Psoas muscle (tissue), 8 donors: ENCODE results near the gene CCDC15. TPM values are rescaled to one million over a fixed set of nuclear protein-coding genes. Genes with fewer than 3 reads are reported as not detected.

Experiments
- ATAC-seq, 4 donors: fragments of 200-7000 bp; cut with Tn5 transposase; one replicate each; pipeline ENCODE4 v1.9.1; 2020; ENCODE audit warnings: moderate library complexity in 3 of 4, mild to moderate bottlenecking in 2 of 4
- DNase-seq, 2 donors: peaks; one replicate each; pipeline ENCODE4 v3.0.0-alpha.2; 2020
- H3K27ac ChIP-seq: fragments of 200-600 bp; one replicate; pipeline ENCODE4 v1.8.0; 2022
- H3K27me3 ChIP-seq, 3 donors: fragments of 200-600 bp in 1 of 3; one replicate each; pipeline versions ENCODE4 v1.6.1 to v1.8.0; 2013 to 2022; ENCODE audit warnings: low read length in 2 of 3, mild to moderate bottlenecking in 2 of 3, moderate library complexity in 1 of 3; ENCODE audit not compliant: insufficient read depth in 3 of 3
- H3K36me3 ChIP-seq, 2 donors: fragments of 200-600 bp in 1 of 2; one replicate each; pipeline versions ENCODE4 v1.6.1 to v1.8.0; 2013 to 2022; ENCODE audit warnings: low read depth in 1 of 2, mild to moderate bottlenecking in 1 of 2, moderate library complexity in 1 of 2; ENCODE audit not compliant: insufficient read depth in 1 of 2
- H3K4me1 ChIP-seq: fragments of 200-600 bp; one replicate; pipeline ENCODE4 v1.8.0; 2022
- H3K4me3 ChIP-seq: fragments of 200-600 bp; one replicate; pipeline ENCODE4 v1.8.0; 2022; ENCODE audit warnings: mild to moderate bottlenecking
- H3K9me3 ChIP-seq: fragments of 200-600 bp; one replicate; pipeline ENCODE4 v1.8.0; 2022
- WGBS, 3 donors: extraction: QIAGEN DNeasy Blood & Tissue Kit; methylation state at CpG; one replicate each; pipeline versions ENCODE4 v1.1.6 to v1.1.7; 2013; 5-methylcytosine and 5-hydroxymethylcytosine counted together
- intact Hi-C, 2 donors: fragments of 100-400 bp; cut with DNase I; formaldehyde crosslinking; loops; one replicate each; pipeline versions ENCODE4 v1.11.0 to v1.14.2; 2022
- polyA plus RNA-seq, 3 donors: library from polyadenylated mRNA; stranded (reverse); fragments of 200-250 nt; gene quantifications; one replicate each; pipeline ENCODE4 v1.2.3, GENCODE V29; 2013
- total RNA-seq, 4 donors: library from RNA; stranded (reverse); fragmentation: NEBNext Ultra II Directional in 2 of 4; extraction: Animal tissue kit (Norgen Biotek cat#: 25700) in 2 of 4; gene quantifications; one replicate each; pipeline versions ENCODE4 v1.2.1 to v1.2.4, GENCODE V29; 2021 to 2023
- TF ChIP-seq, protein P1 (sequence below): fragments of 200-600 bp; IDR thresholded peaks from one replicate; pipeline ENCODE4 v1.8.0; 2022; ENCODE audit warnings: antibody characterized with exemption
- donor health status: healthy with polysubstance abuse.
- donor health status: DM: no; HTN: no; CAD: no; lungs with moderate emphysema.
- donor health status: Bipolar disorder and iron deficiency.
- donor health status: healthy.
- donor health status: DM: yes; HTN: yes; CAD: no.
- donor health status: DM: no; HTN: no; CAD: no.
- donor health status: DM: no; HTN: no; CAD: no.
- donor health status: DM: yes; HTN: yes; CAD: no.

CCDC15 gene
- total and polyA plus RNA-seq, 7 donors = 0.03 to 0.42 (median 0.22) TPM

DNA sequence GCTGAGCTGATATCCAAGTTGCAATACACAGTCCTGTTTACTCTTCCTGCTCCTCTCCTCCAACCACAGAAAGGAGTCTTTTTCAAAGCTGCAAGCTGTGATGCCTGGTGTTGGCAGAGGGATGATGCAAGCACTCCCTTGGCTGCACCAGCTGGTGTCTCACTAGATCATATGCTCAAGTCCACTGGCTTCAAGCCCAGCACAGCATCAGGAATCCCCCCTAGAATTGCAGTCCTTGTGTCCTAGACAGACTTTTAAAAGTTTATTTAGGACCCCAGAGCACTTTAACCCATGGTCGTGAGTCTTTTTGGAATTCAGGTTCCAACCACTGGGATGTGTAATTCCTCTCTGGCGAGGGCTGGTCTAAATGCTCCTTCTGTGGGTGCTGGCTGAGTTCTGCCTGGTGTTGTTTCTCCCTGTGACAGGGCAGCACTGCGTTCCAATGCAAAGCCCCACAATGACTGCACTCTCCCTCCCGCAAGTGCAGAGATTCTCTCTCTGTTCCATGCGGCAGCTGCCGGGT is 36.8 kb upstream of the CCDC15 start:
- Histone ChIP-seq H3K4me3 (no peak overlapping the region), H3K36me3 (no peaks in the 10 kb centered on the region), H3K27me3 (peaks cover 0 to 15% (median 0%) of the 10 kb centered on the region in 3 donors), H3K9me3 (no peaks in the 10 kb centered on the region), H3K27ac (no peak overlapping the region), H3K4me1 (no peaks in the 10 kb centered on the region)
- ATAC-seq (no peak), DNase-seq (no peak)
- intact Hi-C loops = no loop called here
- WGBS, 3 donors = 40 to 49% (median 42%) methylated on average over 6 of the region's 6 CpGs
- TF ChIP-seq, protein P1, sequence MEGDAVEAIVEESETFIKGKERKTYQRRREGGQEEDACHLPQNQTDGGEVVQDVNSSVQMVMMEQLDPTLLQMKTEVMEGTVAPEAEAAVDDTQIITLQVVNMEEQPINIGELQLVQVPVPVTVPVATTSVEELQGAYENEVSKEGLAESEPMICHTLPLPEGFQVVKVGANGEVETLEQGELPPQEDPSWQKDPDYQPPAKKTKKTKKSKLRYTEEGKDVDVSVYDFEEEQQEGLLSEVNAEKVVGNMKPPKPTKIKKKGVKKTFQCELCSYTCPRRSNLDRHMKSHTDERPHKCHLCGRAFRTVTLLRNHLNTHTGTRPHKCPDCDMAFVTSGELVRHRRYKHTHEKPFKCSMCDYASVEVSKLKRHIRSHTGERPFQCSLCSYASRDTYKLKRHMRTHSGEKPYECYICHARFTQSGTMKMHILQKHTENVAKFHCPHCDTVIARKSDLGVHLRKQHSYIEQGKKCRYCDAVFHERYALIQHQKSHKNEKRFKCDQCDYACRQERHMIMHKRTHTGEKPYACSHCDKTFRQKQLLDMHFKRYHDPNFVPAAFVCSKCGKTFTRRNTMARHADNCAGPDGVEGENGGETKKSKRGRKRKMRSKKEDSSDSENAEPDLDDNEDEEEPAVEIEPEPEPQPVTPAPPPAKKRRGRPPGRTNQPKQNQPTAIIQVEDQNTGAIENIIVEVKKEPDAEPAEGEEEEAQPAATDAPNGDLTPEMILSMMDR = no peak

GRCh38 chr11:124918950-124919349 is 35.1 kb upstream of the CCDC15 start, which contains the start of gene HEPN1:
HEPN1 (plus strand) TSS chr11:124919250.
- 89 to 94% (median 91%) methylated on average over 3 of the region's 3 CpGs for WGBS, 3 donors
- intact Hi-C loops = no loop called here
- Histone ChIP-seq H3K4me3 (no peak within 1 kb of the TSS), H3K27me3 (peaks cover 0 to 28% (median 2%) of the 10 kb centered on the region in 3 donors), H3K27ac (no peak within 1 kb of the TSS), H3K4me1 (no peaks in the 10 kb centered on the region), H3K9me3 (no peaks in the 10 kb centered on the region), H3K36me3 (no peaks in the 10 kb centered on the region)
- DNase-seq (no peak), ATAC-seq (no peak)
- TF ChIP-seq, protein P1 = no peak

DNA sequence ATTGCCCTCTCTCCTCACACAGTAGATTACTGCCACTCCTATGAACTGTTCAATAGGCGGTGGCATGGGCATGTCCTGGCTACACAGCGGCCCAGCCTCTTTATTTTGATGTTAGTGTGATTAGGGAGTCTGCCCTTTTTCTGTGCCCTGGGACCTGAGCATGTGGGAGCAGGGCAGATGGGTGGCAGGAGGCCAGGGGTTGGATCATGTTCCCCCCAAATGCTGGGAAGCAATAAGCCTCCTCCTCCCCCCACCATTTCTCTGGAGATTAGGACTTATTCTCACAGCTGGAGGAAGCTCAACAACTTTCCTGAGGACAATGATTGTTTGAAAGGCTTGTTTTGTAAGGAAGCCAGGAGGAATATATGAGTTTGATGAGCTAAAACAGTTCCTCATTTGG is 34.1 kb upstream of the CCDC15 start:
- intact Hi-C loops = no loop called here
- Histone ChIP-seq H3K4me3 (no peak overlapping the region), H3K27me3 (peaks cover 0 to 28% (median 2%) of the 10 kb centered on the region in 3 donors), H3K27ac (no peak overlapping the region), H3K4me1 (no peaks in the 10 kb centered on the region), H3K9me3 (no peaks in the 10 kb centered on the region), H3K36me3 (no peaks in the 10 kb centered on the region)
- ATAC-seq (no peak), DNase-seq (no peak)
- WGBS, 3 donors = 75 to 100% (median 84%) methylated on average over 2 of the region's 2 CpGs
- TF ChIP-seq, protein P1 = no peak

DNA sequence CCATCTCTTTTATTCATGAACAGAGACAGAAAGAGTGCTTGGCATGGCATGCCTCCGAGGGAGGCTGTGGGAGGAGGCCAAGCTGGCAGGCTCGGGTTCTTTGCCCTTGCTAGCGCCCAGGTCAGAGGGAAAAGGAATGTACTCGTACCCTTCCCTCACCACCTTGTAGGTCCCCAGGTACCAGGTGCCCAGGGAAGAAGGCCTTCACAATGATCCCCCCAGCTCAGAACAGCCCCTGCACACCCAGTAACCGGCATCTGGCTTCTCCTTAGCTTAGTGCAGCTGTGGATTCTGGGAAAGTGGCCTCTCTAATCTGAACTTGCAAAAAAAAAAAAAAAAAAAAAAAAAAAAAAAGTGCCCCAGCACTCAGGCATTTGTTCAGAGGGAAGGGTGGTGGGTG is 33.6 kb upstream of the CCDC15 start:
- no peak overlapping the region for H3K27ac ChIP-seq
- TF ChIP-seq, protein P1 = no peak
- H3K27me3 ChIP-seq = peaks cover 0 to 28% (median 2%) of the 10 kb centered on the region in 3 donors
- WGBS, 3 donors = 58 to 71% (median 61%) methylated on average over 5 of the region's 5 CpGs
- intact Hi-C loops = no loop called here
- ATAC-seq (peak in 1 of 4 donors; percentile 13), DNase-seq (no peak)
- H3K36me3 ChIP-seq = no peaks in the 10 kb centered on the region
- peak overlapping the region; percentile 69 for H3K4me3 ChIP-seq
- H3K4me1 ChIP-seq = no peaks in the 10 kb centered on the region
- H3K9me3 ChIP-seq = no peaks in the 10 kb centered on the region
